ENCODE measurements around the gene ZBTB16. TPM values are rescaled to one million over a fixed set of nuclear protein-coding genes. Genes with fewer than 3 reads are reported as not detected.

Gene ZBTB16
- polyA plus RNA-seq, 4 donors: 0.82 to 2.2 (median 2.0) TPM

DNA sequence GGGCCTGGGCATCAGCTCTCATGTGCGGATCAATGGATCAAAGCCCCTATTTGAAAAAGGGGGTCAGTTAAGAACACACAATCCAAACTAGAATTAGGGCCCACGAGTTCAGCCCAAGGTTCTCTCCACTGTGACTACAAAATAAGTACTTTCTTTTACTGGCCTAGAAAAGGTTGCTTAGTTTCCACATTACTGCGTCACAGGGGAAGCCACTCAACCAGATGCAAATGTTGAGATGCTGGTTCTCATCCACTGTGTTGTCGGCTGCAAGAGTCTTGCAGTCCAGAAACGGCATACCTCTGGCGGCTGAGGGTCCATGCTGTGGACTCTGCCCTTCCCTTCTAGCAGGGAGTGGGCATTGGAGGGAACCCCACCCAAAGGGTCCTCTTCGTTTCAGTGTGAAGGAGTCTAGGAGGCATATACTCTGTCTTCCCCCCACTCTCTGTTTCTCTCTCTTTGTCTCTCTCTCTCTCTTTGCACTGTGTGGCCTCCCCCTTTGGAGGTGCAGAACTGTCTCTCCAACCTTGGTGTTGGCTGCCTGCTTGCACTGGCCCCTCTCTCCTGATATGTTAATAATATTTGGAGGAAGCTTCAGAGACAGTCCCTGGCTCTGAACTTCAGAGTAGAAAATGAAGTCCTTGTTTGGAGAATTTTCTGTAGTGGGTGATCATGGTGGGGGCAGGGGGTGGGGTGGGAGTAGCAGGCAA is 137.6 kb downstream of the ZBTB16 start:
- no peak for DNase-seq (ENCODE audit: low read depth in 4 of 4, low spot score in 2 of 4)

DNA sequence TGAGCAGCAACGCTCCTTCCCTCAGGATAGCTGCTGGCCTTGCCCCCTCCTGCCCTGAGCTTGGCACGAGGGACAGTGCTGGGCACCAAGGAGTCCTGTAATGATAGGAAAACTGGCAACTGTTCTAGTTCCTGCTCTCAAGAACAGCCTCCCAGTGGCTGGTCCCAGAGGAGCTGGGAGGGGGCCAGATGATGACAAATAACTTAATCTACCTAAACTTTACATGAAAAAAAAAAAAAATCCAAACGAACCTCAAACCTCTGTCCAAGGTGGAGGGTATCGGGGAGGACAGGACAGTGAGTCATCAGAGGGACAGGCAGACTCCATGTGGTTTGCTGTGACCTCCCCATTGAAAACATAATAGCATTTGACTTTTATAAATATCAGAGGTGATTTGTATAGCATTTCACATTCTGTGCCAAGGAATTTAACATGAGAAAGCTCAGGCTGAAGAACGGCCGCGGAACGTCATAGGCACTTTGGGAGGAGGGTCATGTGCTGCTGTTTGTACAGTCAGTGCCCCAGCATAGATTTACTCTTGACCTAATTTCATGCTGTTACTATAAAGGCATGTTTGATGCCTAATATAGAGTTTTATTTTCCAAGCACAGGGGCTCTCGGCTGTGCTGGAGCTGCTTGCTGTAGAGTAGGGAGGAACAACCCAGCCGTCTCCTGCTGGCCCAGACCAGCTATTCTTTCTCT is 138.4 kb downstream of the ZBTB16 start:
- DNase-seq (ENCODE audit: low read depth in 4 of 4, low spot score in 2 of 4): no peak

DNA sequence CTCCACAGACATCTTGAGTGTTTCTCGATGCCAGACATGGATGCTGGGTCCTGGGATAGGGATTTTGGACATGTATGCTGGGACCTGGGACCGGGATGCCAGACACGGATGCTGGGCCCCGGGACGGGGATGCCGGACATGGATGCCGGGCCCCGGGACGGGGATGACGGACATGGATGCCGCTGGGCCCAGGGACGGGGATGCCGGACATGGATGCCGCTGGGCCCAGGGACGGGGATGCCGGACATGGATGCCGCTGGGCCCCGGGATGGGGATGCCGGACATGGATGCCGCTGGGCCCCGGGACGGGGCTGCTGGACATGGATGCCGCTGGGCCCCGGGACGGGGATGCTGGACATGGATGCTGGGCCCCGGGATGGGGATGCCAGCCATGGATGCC is 139.5 kb downstream of the ZBTB16 start:
- no peak for DNase-seq (ENCODE audit: low read depth in 4 of 4, low spot score in 2 of 4)

DNA sequence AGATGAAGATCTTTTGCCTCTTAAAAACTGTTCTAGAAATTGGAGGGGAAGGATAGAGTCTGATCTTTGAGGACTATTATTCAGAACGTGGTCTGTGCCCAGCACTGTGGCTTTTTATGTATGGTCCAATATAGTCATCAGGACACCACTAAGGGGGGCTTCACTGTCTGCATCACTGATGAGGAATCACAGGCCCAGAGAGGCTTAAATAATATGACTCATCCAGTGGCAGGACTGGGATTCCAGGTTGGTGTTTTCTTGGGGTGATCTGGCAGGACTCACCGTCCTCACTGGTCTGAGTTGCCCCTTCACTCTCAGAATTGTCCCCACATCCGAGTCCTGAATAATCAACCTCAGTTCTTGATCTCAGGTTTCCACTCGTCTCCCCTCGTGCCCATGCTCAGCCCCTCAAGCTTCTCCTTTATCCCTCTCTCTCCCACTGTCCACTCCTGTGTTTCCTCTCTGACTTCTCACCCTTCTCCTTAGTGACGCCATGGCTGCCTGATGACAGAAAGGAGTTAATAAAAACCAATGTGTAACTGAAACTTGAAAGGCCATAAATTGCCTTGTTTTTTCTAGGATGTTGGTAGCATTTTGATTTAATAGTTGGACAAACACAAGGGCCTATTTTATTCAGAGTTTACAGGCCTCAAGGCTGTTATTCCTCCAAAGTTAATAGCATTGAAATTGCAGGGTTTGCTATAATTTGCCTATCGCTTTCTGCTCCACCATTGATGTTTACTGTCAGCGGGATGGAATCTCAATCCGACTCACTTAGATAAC is 141.0 kb downstream of the ZBTB16 start:
- no peak for DNase-seq (ENCODE audit: low read depth in 4 of 4, low spot score in 2 of 4)

DNA sequence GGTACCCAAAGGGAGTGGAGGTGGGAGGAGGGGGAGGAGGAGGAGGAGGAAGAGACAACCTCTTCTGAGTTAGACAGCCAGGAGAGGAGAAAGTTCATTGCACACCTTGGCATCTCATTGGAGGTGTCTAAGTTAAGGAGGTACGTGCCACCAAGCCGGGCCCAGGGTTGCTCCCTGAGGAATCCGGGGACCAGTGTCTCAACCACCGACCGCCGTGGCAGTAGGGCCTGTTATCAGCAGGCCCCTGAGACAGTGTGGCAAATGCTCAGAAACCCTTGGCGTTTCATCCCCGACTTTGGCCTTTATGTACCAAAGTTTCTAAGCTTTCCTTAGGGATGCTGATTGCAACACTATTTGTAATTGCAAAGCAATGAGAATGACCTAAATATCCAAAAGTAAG is 141.7 kb downstream of the ZBTB16 start:
- no peak for DNase-seq (ENCODE audit: low read depth in 4 of 4, low spot score in 2 of 4)

DNA sequence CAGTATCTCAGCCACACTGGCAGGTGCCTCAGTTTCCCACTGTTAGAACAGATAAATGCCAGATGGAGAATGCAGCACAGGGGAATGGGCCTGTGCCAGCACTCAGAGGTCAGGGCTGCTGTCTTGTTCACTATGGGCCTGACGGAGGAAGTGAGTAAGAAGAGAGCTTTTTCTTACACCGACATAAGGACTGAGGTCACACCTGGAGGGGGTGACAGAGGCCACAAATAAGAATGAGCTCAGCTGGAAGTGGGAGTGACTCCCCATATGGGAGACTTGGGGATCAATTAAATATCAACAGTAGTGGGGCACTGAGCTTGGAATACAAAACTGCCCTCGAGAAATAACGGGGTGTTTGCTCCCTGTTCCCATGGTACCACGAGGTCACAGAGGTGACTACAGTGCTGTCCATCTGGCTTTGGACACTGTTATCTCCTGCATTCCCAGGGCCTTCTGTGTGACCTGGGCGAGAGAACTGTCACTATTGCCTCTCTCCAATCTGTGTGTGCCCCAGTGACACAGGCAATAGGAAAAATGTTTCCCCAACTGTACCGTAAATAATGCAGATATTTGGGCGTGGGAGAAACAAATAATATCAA is 142.6 kb downstream of the ZBTB16 start:
- no peak for DNase-seq (ENCODE audit: low read depth in 4 of 4, low spot score in 2 of 4)

DNA sequence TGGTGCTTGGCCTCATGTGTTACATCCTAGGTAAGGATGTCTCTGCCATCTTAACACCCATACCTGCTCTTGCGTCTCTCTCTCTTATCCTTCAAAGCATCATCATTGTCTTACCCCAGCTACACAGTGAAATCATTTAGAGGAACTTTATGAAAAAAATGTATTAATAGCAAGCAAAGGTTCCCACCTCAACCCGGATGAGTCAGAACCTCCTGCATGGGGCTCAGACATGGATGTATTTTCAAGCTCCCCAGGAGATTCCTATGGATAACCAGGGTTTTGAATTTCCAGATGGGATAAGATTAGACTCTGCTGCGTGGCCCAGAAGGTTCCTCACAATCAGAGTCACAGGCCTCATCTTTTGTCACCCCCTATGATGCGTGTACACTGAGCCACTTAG is 147.6 kb downstream of the ZBTB16 start:
- no peak for DNase-seq (ENCODE audit: low read depth in 4 of 4, low spot score in 2 of 4)

DNA sequence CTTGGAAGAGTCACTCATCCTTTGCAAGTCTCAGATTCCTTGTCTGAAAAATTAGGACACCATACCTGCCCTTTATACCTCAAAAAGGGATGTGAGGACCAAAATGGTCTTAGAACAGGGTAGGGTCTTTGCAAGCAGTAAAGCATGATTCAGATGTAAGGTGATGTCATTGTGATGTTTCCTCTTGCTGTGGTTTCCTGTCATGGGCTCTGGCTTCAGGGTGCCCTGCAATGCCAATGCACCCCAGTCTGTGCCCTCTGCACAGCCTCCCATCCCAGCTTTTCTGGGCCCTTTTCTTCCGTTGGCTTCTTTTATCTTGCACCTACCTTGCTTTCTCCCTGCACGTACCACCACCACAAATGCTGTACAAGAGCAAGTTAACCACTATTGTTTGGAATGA is 148.9 kb downstream of the ZBTB16 start:
- DNase-seq (ENCODE audit: low read depth in 4 of 4, low spot score in 2 of 4): no peak

DNA sequence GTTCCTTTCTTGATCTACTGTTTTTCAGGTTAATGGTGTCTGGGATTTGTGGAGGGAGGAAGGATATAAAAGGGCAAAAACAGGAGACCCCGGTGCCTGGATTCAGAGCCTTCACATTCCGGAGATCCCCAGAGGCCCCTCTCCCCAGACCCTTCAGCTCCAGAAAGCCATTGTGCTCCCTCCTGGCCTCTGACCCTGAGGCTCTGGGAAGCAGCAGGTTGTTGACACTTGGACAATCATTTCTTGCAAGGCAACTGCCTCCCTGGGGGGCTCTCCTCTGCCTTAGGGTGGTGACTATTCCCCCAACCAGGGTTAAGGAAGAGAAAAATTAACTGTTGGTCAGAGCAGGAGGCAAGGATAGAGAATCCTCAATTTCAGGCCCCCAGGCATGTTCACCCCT is 149.8 kb downstream of the ZBTB16 start:
- no peak for DNase-seq (ENCODE audit: low read depth in 4 of 4, low spot score in 2 of 4)

DNA sequence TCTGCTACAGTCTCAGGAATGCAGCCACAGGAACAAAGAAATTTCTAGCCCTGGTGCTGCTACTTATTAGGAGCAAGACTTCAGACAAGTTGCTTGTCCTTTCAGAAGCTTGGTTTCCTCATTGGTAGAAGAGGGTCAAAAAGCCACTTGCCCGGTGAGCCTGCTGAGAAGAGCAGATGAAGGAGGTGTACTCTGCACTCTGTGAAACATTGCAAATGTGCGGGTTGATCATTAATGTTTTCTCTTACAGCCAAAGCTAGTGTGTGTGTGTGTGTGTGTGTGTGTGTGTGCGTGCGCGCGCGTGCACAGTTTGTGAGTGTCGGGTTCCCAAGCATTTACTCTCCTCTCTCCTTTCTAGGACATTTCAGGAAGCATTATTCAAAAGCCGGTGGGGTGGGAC is 150.4 kb downstream of the ZBTB16 start:
- DNase-seq (ENCODE audit: low read depth in 4 of 4, low spot score in 2 of 4): no peak

DNA sequence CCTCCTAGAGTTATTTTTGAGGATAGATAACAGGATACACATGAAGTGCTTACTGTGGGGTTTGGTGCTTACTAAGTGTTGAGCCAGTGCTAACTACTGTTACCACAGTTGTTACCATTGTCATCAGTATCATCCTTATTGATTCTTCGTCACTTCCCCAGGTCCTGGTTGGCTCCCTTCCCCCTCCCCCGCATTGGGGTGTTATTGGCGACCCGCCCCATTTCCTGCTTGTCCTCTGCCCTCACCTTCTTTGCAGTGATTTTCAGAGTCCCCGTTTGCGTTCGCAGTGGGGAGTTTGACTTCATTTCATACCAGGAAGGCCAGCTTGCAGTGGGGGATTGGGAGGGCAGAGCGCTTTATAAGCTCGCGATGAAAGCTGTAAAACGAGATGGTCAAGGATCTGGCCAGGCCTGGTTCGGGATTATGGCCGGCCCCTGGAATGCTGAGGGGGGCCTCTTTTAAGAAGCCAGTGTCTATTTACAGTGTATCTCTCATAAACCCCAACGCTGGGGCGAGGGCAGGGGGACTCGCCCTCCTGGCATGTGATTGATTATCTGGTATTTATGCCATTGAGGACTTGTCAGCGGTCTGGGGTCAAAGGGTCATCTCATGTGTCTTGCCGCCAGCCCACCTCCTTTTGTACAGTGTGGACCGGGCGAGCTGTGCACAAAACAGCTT is 152.1 kb downstream of the ZBTB16 start:
- no peak for DNase-seq (ENCODE audit: low read depth in 4 of 4, low spot score in 2 of 4)

DNA sequence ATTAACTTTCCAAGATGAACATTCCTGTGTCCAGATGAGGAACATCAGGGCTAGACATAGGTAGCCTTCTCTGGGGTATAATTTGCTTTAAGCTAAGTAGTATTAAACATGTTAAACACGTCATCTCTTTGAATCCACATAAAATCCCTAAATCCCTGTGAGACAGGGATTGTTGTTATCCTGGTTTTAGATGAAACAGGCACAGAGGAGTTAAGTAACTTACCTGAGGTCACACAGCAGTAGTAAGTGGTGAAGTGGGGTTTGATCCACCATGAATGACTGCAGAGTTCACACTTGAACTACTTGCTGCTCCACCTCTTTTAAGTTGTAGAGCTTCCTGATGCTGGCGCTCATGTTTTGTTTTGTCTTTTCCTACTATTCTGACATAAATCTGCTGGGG is 154.1 kb downstream of the ZBTB16 start:
- no peak for DNase-seq (ENCODE audit: low read depth in 4 of 4, low spot score in 2 of 4)

DNA sequence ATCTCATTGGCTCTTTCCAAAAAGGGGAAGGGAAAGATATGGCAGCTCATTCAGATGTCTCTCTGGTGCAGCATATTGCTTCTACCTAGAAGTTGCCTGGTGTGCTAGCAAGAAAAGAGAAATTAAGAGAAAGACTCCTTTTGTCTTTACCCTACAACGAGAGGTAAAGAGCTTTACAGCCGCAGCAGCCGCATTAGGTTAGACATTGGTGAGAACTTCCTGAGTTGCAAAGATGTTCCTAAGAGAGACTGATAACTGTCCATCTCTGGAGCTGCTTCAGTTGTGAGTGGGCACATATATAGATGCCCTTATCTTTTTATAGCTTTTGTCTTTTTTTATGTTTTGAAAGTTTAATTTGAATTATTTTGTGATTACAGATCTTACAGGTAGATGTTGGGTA is 155.9 kb downstream of the ZBTB16 start:
- no peak for DNase-seq (ENCODE audit: low read depth in 4 of 4, low spot score in 2 of 4)

DNA sequence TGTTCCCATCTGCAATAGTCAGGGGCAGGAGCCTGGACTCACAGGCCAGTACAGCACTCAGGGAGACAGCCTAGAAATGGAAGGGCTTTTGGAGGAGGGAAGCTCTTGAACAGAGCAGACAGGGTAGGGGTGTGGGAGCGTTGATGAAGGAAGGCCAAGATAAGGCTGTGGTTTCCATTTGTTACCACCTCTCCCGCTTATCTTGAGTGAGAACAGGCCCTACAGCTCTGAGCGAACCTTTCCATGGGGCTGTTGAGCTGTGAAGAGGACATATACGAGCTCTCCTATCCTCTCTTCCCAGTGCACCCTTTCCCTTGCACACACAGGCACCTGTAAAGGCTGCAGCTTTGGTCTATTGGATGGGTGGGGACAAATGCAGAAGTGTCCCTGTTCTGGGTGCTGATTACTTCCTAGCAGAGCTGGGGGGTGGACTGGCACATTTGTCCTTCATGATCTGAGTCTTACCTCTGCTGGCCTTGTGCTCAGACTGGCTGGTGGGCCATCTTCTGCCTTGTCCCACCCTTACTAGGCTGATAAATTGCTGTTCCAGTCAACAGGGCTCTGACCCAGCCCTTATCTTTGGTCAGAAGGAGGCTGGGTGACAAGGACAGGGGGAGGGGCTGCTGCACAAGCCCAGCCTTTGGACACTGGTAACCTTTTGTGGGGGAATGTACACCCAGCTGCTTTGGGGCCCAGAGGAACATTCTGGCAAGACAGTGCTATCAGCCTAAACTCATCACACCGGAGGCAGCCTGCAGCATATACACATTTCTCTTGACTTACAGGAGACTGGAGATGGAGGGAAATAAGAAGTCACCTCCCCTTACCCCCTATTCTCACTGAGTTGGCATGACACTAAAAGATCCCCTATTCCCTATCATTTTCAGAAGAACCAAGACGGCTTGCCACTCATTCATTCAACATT is 156.6 kb downstream of the ZBTB16 start:
- DNase-seq (ENCODE audit: low read depth in 4 of 4, low spot score in 2 of 4): no peak

DNA sequence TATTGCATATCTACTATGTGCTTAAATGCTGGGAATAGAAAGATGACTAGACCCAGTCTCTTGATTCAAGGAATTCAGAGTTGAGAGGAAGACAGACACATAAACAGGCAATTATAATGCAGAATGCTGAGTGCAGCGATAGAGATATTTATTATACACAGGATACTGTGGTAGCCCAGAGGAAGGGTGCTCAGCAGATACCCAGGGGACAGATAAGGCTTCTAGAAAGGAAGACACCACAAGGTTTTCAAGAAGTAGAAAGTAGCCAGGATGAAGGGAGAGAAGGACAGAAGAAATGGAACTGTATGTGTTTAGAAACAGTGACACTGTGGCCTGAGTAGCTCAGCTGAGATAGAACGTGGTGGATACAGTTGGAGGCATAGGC is 157.3 kb downstream of the ZBTB16 start:
- no peak for DNase-seq (ENCODE audit: low read depth in 4 of 4, low spot score in 2 of 4)

DNA sequence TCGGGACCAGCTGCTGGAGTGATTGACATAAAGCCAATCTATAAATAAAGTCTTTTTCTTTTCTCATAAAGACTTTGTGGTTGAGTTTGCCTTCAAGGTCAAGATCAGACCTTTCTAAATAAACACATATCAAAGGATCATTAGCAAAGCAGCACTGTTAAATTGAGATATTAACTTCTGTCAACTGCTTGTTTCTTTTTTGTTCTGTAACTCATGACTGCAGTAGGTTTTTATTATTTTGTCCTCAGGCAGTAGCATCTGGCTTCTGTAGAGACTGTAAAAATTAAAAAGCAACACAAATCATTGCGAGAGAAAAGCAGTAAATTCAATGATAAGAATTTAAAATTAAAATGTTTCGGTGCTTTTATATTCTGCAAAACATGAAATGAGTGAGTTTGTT is 159.0 kb downstream of the ZBTB16 start:
- no peak for DNase-seq (ENCODE audit: low read depth in 4 of 4, low spot score in 2 of 4)

DNA sequence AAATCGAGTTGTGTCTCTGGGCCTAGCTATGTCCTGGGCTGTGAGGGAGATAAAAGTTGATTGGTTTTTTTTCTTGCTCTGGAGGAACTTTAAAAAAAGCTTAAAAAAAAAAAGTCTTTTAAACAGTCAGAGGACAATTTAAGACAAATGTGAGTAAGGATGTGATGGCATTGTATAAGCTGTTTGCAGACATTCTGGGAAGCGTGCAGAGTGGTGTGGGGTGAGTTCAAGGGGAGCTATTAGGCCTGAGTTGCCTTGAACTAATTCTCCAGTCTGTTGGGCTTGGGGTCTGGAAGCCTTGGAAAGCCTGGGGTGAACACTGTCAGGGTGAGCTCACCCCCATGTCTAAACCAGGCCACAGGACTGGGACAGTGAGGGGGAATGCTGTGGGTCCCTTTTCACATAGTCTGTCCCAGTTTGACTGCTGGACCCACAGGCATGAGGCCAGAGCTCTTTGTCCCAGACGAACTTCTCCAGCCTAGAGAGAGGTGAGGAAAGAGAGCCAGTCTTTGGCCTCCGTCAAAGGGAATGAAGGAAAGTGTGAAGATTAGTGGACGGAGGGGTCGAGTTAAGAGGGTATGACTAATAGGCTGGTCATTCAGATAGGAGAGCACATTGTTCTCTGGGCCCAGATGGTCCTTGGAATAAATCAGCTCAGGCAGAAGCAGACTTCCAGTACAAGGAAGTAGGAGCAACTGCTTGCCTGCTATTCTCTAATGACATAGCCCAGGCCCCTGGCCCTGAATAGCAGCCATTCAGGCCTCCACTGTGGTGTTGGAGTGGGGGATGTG is 160.2 kb downstream of the ZBTB16 start:
- DNase-seq (ENCODE audit: low read depth in 4 of 4, low spot score in 2 of 4): no peak

DNA sequence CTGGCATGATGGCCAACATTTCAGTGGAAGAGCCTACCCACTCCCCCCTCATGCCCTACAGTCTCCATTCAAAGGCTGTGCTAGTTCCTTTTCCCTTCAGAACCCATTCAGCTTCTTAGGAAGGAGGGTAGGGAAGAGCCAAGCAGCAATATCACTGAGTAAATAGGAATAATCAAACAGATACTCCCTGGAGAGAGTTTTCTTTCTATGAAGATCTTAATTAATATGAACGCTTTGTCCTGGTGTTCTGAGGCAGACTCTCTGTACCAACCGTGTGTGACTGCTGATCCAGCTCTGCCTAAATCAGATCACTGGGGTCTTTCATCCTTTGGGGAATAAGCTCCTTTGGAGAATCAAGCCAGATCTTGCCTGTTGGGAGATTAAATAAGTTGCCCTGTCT is 161.5 kb downstream of the ZBTB16 start:
- DNase-seq (ENCODE audit: low read depth in 4 of 4, low spot score in 2 of 4): no peak

DNA sequence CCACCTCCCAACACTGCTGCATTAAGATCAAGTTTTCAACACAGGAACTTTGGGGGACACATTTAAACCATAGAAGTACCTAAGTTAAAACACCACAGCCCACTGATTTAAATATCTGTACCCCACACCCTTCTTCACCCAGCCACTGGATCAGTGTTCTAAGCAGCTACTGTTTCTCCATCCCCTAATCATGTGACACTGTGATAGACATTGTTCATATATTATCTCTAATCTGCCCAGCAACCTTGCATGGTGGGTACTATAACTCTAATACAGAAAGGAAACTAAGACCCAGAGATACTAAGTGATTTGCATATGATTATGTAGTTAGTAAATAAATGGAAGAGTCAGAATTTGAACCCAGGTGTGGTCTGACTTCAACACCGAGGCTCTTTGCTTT is 166.2 kb downstream of the ZBTB16 start:
- DNase-seq (ENCODE audit: low read depth in 4 of 4, low spot score in 2 of 4): no peak
